Fibroblast of villous mesenchyme (primary cell): ENCODE data around the gene IFI27. TPM values are rescaled to one million over a fixed set of nuclear protein-coding genes. Genes with fewer than 3 reads are reported as not detected.
A peak's percentile ranks its signal among the peaks of the same experiment; 100 is the strongest.

Source experiments
- DNase-seq: peaks from one replicate; pipeline ENCODE4 v3.0.0-alpha.2; 2010; ENCODE audit warnings: low read depth
- H3K4me3 ChIP-seq: 2 replicates; pipeline ENCODE4 v1.5.1; 2011; ENCODE audit warnings: low read depth, mild to moderate bottlenecking, low read length
- total RNA-seq: library from RNA; depleted of rRNA; stranded (reverse); fragments of >200 nt; gene quantifications from 2 replicates; pipeline ENCODE4 v1.2.3, GENCODE V29; 2012
- TF ChIP-seq, protein P1 (sequence below): IDR thresholded peaks from 2 replicates; pipeline ENCODE4 v1.5.1; 2012; ENCODE audit warnings: low read depth, mild to moderate bottlenecking, low read length; ENCODE audit not compliant: insufficient read depth

IFI27 gene
- total RNA-seq, 1 donor, result 51.4 TPM

DNA sequence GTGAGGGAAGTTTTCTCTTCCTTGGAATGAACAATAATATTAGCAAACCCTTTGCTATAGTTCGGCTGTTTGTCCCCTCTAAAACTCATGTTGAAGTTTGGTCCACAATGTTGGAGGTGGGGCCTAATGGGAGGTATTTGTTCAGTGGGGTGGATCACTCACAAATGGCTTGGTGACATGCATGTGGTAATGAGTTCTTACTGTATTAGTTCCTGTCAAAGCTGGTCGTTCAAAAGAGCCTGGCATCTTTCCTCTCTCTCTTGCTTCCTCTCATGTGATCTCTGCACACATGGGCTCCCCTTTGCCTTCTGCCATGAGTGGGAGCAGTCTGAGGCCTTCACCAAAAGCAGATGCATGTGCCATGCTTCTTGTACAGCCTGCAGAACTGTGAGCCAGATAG is 50.5 kb downstream of the IFI27 start:
- TF ChIP-seq, protein P1, sequence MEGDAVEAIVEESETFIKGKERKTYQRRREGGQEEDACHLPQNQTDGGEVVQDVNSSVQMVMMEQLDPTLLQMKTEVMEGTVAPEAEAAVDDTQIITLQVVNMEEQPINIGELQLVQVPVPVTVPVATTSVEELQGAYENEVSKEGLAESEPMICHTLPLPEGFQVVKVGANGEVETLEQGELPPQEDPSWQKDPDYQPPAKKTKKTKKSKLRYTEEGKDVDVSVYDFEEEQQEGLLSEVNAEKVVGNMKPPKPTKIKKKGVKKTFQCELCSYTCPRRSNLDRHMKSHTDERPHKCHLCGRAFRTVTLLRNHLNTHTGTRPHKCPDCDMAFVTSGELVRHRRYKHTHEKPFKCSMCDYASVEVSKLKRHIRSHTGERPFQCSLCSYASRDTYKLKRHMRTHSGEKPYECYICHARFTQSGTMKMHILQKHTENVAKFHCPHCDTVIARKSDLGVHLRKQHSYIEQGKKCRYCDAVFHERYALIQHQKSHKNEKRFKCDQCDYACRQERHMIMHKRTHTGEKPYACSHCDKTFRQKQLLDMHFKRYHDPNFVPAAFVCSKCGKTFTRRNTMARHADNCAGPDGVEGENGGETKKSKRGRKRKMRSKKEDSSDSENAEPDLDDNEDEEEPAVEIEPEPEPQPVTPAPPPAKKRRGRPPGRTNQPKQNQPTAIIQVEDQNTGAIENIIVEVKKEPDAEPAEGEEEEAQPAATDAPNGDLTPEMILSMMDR, result no peak
- DNase-seq, result no peak
- H3K4me3 ChIP-seq, result no peak overlapping the region

GRCh38 chr14:94161981-94162380 is 51.4 kb downstream of the IFI27 start:
- peak; percentile 15 for DNase-seq
- TF ChIP-seq, protein P1, result no peak
- H3K4me3 ChIP-seq, result no peak overlapping the region

DNA sequence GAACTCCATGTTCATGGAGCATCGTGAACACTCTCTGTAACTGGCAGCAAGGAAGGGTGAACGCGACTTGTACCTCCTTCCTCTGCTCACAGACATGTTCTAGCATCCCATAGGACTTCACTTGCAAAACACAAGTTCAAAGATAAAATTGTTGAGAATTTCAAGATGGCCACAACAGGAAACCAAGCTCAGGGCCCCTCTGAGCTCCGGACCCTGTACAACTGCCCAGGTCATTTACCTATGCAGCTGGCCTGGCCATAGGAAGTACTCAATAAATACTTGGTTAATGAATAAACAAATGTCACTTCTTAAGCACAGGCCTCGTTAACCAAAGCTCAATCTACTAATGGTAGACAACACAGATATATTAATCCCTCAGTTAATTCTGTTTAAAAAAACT is 51.9 kb downstream of the IFI27 start:
- no peak overlapping the region for H3K4me3 ChIP-seq
- TF ChIP-seq, protein P1, result no peak
- no peak for DNase-seq

- no peak for DNase-seq
- no peak overlapping the region for H3K4me3 ChIP-seq
These were observed 53.3 kb downstream of the IFI27 start for GRCh38 chr14:94163796-94164195.

DNA sequence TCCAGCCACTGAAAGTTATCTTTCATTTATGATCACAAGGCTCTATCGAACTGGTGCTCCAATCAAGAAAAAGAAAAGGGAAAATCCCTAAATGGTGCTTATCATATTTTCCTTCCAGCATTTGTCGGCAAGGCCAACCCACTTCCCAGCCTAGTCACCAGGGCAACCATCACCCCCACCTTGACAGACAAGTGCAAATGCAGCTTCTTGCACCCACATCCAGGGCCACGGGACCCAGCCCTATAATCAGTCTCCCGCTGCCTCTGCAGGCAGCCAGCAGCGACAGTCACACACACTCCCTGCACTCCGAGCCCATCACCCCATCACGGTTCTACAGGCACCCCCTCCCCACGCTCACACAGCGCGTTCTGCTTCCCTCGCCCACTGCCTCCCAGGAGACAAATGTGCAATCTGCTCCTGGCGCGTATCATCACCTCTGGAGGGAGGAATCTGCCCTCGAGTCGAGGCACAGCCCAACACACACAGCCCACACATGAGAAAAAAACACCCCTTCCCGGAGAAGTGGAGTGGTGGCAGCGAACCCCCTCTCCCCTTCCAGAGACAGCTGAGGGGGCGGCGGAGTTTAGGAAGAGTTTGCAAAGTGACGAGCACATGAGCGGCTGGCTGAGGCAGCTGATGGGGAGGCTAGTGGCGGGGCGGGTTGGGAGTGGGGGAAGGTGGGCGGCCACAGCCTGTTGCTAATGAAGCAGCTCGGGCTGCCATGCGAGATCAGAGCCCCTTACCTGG is 54.3 kb downstream of the IFI27 start:
- H3K4me3 ChIP-seq, result no peak overlapping the region
- TF ChIP-seq, protein P1, result no peak
- no peak for DNase-seq

More at GRCh38 chr14:94163796-94164195, 53.3 kb downstream of the IFI27 start:
- TF ChIP-seq, protein P1, result no peak

GRCh38 chr14:94165744-94166143 is 55.2 kb downstream of the IFI27 start:
- TF ChIP-seq, protein P1, result no peak
- no peak for DNase-seq
- H3K4me3 ChIP-seq, result no peak overlapping the region

Other genes starting within 250 kb of the IFI27 start
- not detected in 2 replicates for gene FAM181A, start 183.4 kb upstream of the IFI27 start, total RNA-seq
- gene ASB2, start 134.2 kb upstream of the IFI27 start, total RNA-seq, result 0.86 and 1.9 TPM in 2 replicates
- gene CCDC197, start 113.4 kb upstream of the IFI27 start, total RNA-seq, result not detected in 2 replicates
- gene OTUB2, start 84.4 kb upstream of the IFI27 start, total RNA-seq, result 0.97 and 1.3 TPM in 2 replicates
- 92.1 and 128 TPM in 2 replicates for gene DDX24, start 29.5 kb upstream of the IFI27 start, total RNA-seq
- 9.9 and 15.8 TPM in 2 replicates for gene IFI27L1, start 29.4 kb upstream of the IFI27 start, total RNA-seq
- 94.1 and 102 TPM in 2 replicates for gene IFI27L2, start 18.9 kb downstream of the IFI27 start, total RNA-seq
- gene PPP4R4, start 63.6 kb downstream of the IFI27 start, total RNA-seq, result under 0.01 and 0.43 TPM in 2 replicates
- gene SERPINA10, start 182.5 kb downstream of the IFI27 start, total RNA-seq, result not detected in 2 replicates
- gene SERPINA6, start 212.6 kb downstream of the IFI27 start, total RNA-seq, result not detected in 2 replicates